Spleen (tissue), 7 donors: ENCODE measurements around the gene SPOP.

Experiments used
- POLR2A ChIP-seq, 3 donors: fragments of 450-650 bp; IDR thresholded peaks; one replicate each; pipeline ENCODE4 v1.5.1; 2017; ENCODE audit warnings: antibody characterized with exemption in 3 of 3, mild to moderate bottlenecking in 1 of 3
- POLR2AphosphoS5 ChIP-seq, 3 donors: sonication (generic); formaldehyde crosslinking; IDR thresholded peaks; one replicate each; pipeline ENCODE4 v1.5.1; 2017; ENCODE audit warnings: antibody characterized with exemption in 3 of 3
- TF ChIP-seq, protein P1 (sequence below), 11 experiments: fragments of 200-600 bp in 7 of 11; fragments of 450-650 bp in 4 of 11; sonication (generic) in 4 of 11; IDR thresholded peaks in 8 of 11; conservative IDR thresholded peaks in 3 of 11; 1 replicate in 7 of 11; 2 replicates in 4 of 11; pipeline versions ENCODE4 v1.4.0 to v1.8.0; 2016 to 2021; ENCODE audit warnings: antibody characterized with exemption in 11 of 11, inconsistent platforms in 4 of 11, mild to moderate bottlenecking in 1 of 11
- donor health status: DM: no; HTN: no; CAD: no; lungs with moderate emphysema.
- donor health status: DM: no; HTN: no; CAD: no.
- donor health status: DM: no; HTN: no; CAD: no.

DNA sequence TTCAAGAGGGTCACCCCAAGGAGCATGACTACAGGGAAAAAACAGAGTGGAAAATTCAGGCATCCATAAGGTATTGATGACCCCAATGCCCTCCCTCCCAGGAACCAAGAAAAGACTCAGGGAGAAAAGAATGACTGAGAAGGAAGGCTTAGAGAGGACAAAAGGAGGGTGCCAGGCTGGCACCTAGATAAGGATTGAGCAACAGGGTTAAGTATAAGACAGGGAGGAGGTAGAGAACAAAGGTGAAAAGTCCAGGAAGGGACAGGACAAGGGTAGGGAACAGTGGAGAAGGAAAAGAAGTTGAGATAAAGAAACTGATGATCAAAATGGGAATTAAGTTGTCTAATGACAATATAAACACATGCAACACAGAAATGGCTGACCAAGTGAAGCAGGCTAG, 27.4 kb upstream of the SPOP start:
- TF ChIP-seq, protein P1, sequence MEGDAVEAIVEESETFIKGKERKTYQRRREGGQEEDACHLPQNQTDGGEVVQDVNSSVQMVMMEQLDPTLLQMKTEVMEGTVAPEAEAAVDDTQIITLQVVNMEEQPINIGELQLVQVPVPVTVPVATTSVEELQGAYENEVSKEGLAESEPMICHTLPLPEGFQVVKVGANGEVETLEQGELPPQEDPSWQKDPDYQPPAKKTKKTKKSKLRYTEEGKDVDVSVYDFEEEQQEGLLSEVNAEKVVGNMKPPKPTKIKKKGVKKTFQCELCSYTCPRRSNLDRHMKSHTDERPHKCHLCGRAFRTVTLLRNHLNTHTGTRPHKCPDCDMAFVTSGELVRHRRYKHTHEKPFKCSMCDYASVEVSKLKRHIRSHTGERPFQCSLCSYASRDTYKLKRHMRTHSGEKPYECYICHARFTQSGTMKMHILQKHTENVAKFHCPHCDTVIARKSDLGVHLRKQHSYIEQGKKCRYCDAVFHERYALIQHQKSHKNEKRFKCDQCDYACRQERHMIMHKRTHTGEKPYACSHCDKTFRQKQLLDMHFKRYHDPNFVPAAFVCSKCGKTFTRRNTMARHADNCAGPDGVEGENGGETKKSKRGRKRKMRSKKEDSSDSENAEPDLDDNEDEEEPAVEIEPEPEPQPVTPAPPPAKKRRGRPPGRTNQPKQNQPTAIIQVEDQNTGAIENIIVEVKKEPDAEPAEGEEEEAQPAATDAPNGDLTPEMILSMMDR (IDR thresholded peaks at IDR 0.05 in 8 of 11, conservative IDR thresholded peaks at IDR 0.05 in 3 of 11) = no peak
- TF ChIP-seq POLR2AphosphoS5 (IDR thresholded peaks at IDR 0.05) (no peak), POLR2A (IDR thresholded peaks at IDR 0.05) (no peak)
